Measurements from ENCODE around the gene ARHGAP21. TPM values are rescaled to one million over a fixed set of nuclear protein-coding genes. Genes with fewer than 3 reads are reported as not detected.

ARHGAP21 gene
- total RNA-seq, 4 donors from 2014 or later: 35.1 to 60.5 (median 54.1) TPM

GRCh38 chr10:24650669-24651391 is 72.9 kb downstream of the ARHGAP21 start:
- intact Hi-C loops (cut with DNase I; ENCODE audit: low total_unique reads) (no loop called here), in situ Hi-C loops (cut with MboI; ENCODE audit: low sequenced_read_pairs in 4 of 4) (no loop called here)
- DNase-seq: no peak
- Histone ChIP-seq H3K27me3 (no peaks in the 10 kb centered on the region), H3K36me3 (no peaks in the 10 kb centered on the region), H3K4me3 (no peak overlapping the region), H3K9me3 (no peaks in the 10 kb centered on the region), H3K4me1 (peaks cover 28 to 34% of the 10 kb centered on the region in 2 donors), H3K27ac (no peak overlapping the region)
- no peak for ATAC-seq
- no peak for TF ChIP-seq CTCF (IDR thresholded peaks at IDR 0.05 in 4 of 5, conservative IDR thresholded peaks at IDR 0.05 in 1 of 5)
- TF ChIP-seq POLR2A (IDR thresholded peaks at IDR 0.05): no peak

- intact Hi-C loops (cut with DNase I; ENCODE audit: low total_unique reads): no loop called here
- TF ChIP-seq CTCF (IDR thresholded peaks at IDR 0.05 in 4 of 5, conservative IDR thresholded peaks at IDR 0.05 in 1 of 5) (no peak), POLR2A (IDR thresholded peaks at IDR 0.05) (no peak)
- Histone ChIP-seq H3K36me3 (no peaks in the 10 kb centered on the region), H3K4me3 (no peak overlapping the region), H3K27ac (no peak overlapping the region), H3K9me3 (no peaks in the 10 kb centered on the region), H3K27me3 (no peaks in the 10 kb centered on the region), H3K4me1 (peaks cover 18 to 28% of the 10 kb centered on the region in 2 donors)
- no peak for DNase-seq
- ATAC-seq: no peak
- in situ Hi-C loops (cut with MboI; ENCODE audit: low sequenced_read_pairs in 4 of 4): loop anchor here (10.0 to 25.0 kb wide), 7 partner anchors 89 to 442 kb away; partner anchors contain the start of gene PRTFDC1 (in 1 of the 4)
Measured at GRCh38 chr10:24645784-24646183, 77.9 kb downstream of the ARHGAP21 start.

GRCh38 chr10:24645022-24645421 is 78.7 kb downstream of the ARHGAP21 start:
- no peak for DNase-seq
- in situ Hi-C loops (cut with MboI; ENCODE audit: low sequenced_read_pairs in 4 of 4) (loop anchor here (10.0 to 25.0 kb wide), 7 partner anchors 90 to 442 kb away; partner anchors contain the start of gene PRTFDC1 (in 1 of the 4)), intact Hi-C loops (cut with DNase I; ENCODE audit: low total_unique reads) (no loop called here)
- no peak overlapping the region for H3K4me3 ChIP-seq
- no peaks in the 10 kb centered on the region for H3K36me3 ChIP-seq
- no peak overlapping the region for H3K27ac ChIP-seq
- TF ChIP-seq CTCF (IDR thresholded peaks at IDR 0.05 in 4 of 5, conservative IDR thresholded peaks at IDR 0.05 in 1 of 5) (no peak), POLR2A (IDR thresholded peaks at IDR 0.05) (no peak)
- H3K4me1 ChIP-seq: peaks cover 10 to 25% of the 10 kb centered on the region in 2 donors
- no peaks in the 10 kb centered on the region for H3K9me3 ChIP-seq
- no peaks in the 10 kb centered on the region for H3K27me3 ChIP-seq
- no peak for ATAC-seq

- Histone ChIP-seq H3K4me3 (no peak overlapping the region), H3K27ac (no peak overlapping the region), H3K27me3 (no peaks in the 10 kb centered on the region), H3K36me3 (no peaks in the 10 kb centered on the region), H3K4me1 (peaks cover 8 to 21% of the 10 kb centered on the region in 2 donors), H3K9me3 (no peaks in the 10 kb centered on the region)
- no peak for ATAC-seq
- no peak for TF ChIP-seq CTCF (IDR thresholded peaks at IDR 0.05 in 4 of 5, conservative IDR thresholded peaks at IDR 0.05 in 1 of 5)
- no peak for TF ChIP-seq POLR2A (IDR thresholded peaks at IDR 0.05)
- intact Hi-C loops (cut with DNase I; ENCODE audit: low total_unique reads) (loop anchor here (1.0 to 5.0 kb wide), 4 partner anchors 82 to 438 kb away; partner anchors contain the start of gene PRTFDC1), in situ Hi-C loops (cut with MboI; ENCODE audit: low sequenced_read_pairs in 4 of 4) (loop anchor here (10.0 to 25.0 kb wide), 7 partner anchors 91 to 444 kb away; partner anchors contain the start of gene PRTFDC1 (in 1 of the 4))
- DNase-seq: no peak
Measured at GRCh38 chr10:24643679-24644209, 79.9 kb downstream of the ARHGAP21 start.
